ENCODE measurements around the gene ABAT. TPM values are rescaled to one million over a fixed set of nuclear protein-coding genes. Genes with fewer than 3 reads are reported as not detected.

The ABAT gene
- total RNA-seq, 5 donors from 2014 or later (not counting 1 experiment from before 2014, with no cell fraction given) = 8.3 to 16.1 (median 11.7) TPM

DNA sequence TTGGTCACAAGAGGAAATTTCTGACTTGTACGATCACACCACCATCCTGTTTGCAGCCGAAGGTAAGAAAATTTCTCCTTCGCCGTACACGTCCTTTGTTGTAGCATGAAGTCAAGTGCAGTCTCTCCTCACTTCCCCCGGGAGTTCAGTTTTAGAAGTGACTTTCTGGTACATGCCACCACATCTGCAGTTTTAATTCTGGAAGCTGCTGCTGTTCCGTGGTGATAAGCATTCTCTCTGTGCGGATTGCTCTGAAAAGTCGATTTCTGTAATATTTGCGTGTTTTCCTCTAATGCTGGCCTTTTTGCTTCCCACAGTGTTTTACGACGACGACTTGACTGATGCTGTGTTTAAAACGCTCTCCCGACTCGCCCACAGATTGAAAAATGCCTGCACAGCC lies 32.3 kb upstream of the ABAT start:
- peaks cover 13 to 14% (median 14%) of the 10 kb centered on the region in 3 donors for H3K4me1 Mint-ChIP-seq
- no peak for DNase-seq

DNA sequence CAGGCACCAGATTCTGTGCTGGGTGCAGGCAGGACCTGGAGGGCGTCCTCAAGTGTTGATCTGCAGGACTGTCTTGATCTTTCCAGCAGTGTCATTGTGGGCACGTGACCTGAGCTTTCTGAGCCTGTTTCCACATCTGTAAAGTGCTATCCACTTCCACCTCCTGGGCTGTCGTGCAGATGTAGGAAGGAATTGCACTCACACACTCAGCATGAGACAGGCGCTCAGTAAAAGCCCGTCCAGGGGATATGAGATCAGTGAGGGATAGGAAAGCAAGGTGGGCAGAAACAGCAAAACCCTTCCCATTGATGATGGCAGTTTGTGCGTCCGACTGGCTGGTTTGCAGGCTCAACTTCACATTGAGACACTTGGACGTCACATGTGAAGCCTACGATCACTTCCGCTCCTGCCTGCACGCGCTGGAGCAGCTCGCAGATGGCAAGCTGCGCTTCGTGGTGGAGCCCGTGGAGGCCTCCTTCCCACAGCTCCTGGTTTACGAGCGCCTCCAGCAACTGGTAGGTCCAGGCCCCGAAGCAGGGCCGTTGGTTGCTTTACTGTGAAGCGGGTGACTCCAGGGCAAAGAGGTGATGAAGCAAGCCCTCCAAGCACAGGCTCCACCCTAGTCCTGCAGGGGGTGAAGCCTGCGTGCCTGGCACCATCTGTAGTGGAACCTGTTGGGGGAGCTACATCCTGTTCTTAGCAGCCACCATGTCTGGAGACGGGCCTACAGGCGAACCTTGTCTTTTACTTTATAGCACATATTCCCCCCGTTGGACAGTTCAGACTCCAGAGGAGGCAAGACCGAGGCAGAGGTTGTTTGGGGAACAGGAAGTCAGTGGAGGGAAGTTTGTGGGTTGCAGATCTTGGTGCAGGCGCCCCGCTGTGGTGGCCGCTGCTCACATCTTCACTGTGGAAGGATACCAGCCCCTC lies 29.9 kb upstream of the ABAT start:
- Mint-ChIP-seq H3K27ac (peak overlapping the region; percentile 87 to 88), H3K4me1 (peaks cover 13 to 14% (median 14%) of the 10 kb centered on the region in 3 donors), H3K9me3 (no peaks in the 10 kb centered on the region), H3K4me3 (peak overlapping the region in 1 of 3 donors; percentile 12), H3K27me3 (no peaks in the 10 kb centered on the region), H3K36me3 (peaks cover 69% of the 10 kb centered on the region)
- ChIA-PET POLR2A (no interaction called here), CTCF (no interaction called here)
- H3K4me3 ChIP-seq (ENCODE audit: control insufficient read depth in 1 of 2, extremely low read depth in 1 of 2, low read length in 1 of 2) = no peak overlapping the region
- WGBS (ENCODE audit: insufficient coverage) = 69% methylated on average over 20 of the region's 29 CpGs
- DNase-seq = peak in 18 of 35 experiments; percentile 4 to 42 (median 17)
- H3K36me3 ChIP-seq (ENCODE audit: control insufficient read depth in 2 of 2, extremely low read depth in 1 of 2, insufficient read depth in 1 of 2, low read length in 1 of 2) = peaks cover 13 to 69% of the 10 kb centered on the region in 2 donors
- ATAC-seq (replicated peaks in 1 of 4) = peak; percentile 68 to 85 (median 78)
- no peaks in the 10 kb centered on the region for H3K9me3 ChIP-seq
- peaks cover 0 to 9% of the 10 kb centered on the region in 2 experiments for H3K4me1 ChIP-seq (ENCODE audit: control insufficient read depth in 1 of 2, extremely low read depth in 1 of 2, insufficient read depth in 2 of 2, low read length in 2 of 2)
- peak overlapping the region; percentile 52 for H3K27ac ChIP-seq (ENCODE audit: low read length)
- no peaks in the 10 kb centered on the region for H3K27me3 ChIP-seq (replicated peaks in 1 of 2; ENCODE audit: control insufficient read depth in 2 of 2, extremely low read depth in 1 of 2, insufficient read depth in 2 of 2, low read length in 1 of 2)

More for the DNA sequence above, 32.3 kb upstream of the ABAT start:
- H3K27me3 ChIP-seq (replicated peaks in 1 of 2; ENCODE audit: control insufficient read depth in 2 of 2, extremely low read depth in 1 of 2, insufficient read depth in 2 of 2, low read length in 1 of 2) = no peaks in the 10 kb centered on the region
- no peak overlapping the region for H3K4me3 ChIP-seq (ENCODE audit: control insufficient read depth in 1 of 2, extremely low read depth in 1 of 2, low read length in 1 of 2)
- H3K4me3 Mint-ChIP-seq = no peak overlapping the region
- H3K36me3 ChIP-seq (ENCODE audit: control insufficient read depth in 2 of 2, extremely low read depth in 1 of 2, insufficient read depth in 1 of 2, low read length in 1 of 2) = peaks cover 10 to 76% of the 10 kb centered on the region in 2 donors
- no peaks in the 10 kb centered on the region for H3K27me3 Mint-ChIP-seq
- peaks cover 0 to 9% of the 10 kb centered on the region in 2 experiments for H3K4me1 ChIP-seq (ENCODE audit: control insufficient read depth in 1 of 2, extremely low read depth in 1 of 2, insufficient read depth in 2 of 2, low read length in 2 of 2)
- ChIA-PET CTCF (no interaction called here), POLR2A (no interaction called here)
- no peak overlapping the region for H3K27ac Mint-ChIP-seq
- no peaks in the 10 kb centered on the region for H3K9me3 Mint-ChIP-seq
- WGBS (ENCODE audit: insufficient coverage) = 88% methylated on average over 16 of the region's 16 CpGs
- H3K36me3 Mint-ChIP-seq = peaks cover 78% of the 10 kb centered on the region
- H3K27ac ChIP-seq (ENCODE audit: low read length) = no peak overlapping the region
- ATAC-seq (replicated peaks in 1 of 4) = no peak
- H3K9me3 ChIP-seq = no peaks in the 10 kb centered on the region

DNA sequence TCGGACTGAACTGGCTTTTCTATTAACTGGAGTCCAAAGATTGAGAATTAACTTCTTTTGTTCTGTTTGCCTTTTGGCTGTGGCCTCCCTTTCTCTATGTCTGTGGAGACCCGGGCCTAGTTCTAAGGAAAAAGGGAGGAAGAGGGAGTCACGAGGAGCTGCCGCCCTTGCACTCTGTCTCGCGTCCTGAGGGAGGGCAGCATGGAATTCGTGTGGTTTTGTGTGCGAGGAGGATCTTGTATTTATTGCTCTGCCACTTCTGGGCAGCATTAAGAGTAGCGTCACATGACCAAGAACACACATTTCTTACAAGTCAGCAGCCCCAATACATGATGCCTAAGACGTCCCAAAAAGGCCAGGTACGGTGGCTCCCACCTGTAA lies 29.3 kb upstream of the ABAT start:
- WGBS (ENCODE audit: insufficient coverage) = 79% methylated on average over 4 of the region's 11 CpGs
- peaks cover 13 to 63% of the 10 kb centered on the region in 2 donors for H3K36me3 ChIP-seq (ENCODE audit: control insufficient read depth in 2 of 2, extremely low read depth in 1 of 2, insufficient read depth in 1 of 2, low read length in 1 of 2)
- POLR2A ChIA-PET = no interaction called here
- Mint-ChIP-seq H3K36me3 (peaks cover 62% of the 10 kb centered on the region), H3K27me3 (no peaks in the 10 kb centered on the region), H3K4me3 (peak overlapping the region in 1 of 3 donors; percentile 12), H3K9me3 (no peaks in the 10 kb centered on the region), H3K27ac (peak overlapping the region; percentile 87 to 88), H3K4me1 (peaks cover 13 to 14% (median 14%) of the 10 kb centered on the region in 3 donors)
- no peak overlapping the region for H3K4me3 ChIP-seq (ENCODE audit: control insufficient read depth in 1 of 2, extremely low read depth in 1 of 2, low read length in 1 of 2)
- no peak overlapping the region for H3K27ac ChIP-seq (ENCODE audit: low read length)
- ATAC-seq (replicated peaks in 1 of 4) = no peak
- H3K27me3 ChIP-seq (replicated peaks in 1 of 2; ENCODE audit: control insufficient read depth in 2 of 2, extremely low read depth in 1 of 2, insufficient read depth in 2 of 2, low read length in 1 of 2) = no peaks in the 10 kb centered on the region
- DNase-seq = no peak
- no peaks in the 10 kb centered on the region for H3K9me3 ChIP-seq
- peaks cover 0 to 9% of the 10 kb centered on the region in 2 experiments for H3K4me1 ChIP-seq (ENCODE audit: control insufficient read depth in 1 of 2, extremely low read depth in 1 of 2, insufficient read depth in 2 of 2, low read length in 2 of 2)
- CTCF ChIA-PET = no interaction called here

DNA sequence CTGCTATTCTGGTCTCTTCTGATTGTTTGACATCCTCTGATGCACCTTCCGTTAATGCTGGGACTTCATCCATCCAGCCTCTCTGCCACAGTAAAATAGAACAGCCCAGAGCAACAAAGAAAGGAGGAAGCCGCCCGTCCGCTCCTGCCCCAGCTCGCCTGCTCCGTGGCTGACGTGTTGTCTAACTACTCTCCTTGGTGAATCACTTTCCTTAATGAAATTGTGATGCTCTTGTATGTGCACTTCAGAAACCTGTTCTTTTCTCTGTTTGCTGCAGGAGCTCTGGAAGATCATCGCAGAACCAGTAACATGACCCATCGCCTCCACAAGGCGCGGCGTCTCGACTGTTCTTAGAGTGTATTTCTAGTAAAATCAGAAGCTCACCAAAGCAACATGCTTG lies 28.6 kb upstream of the ABAT start:
- WGBS (ENCODE audit: insufficient coverage) = 94% methylated on average over 10 of the region's 13 CpGs
- H3K36me3 Mint-ChIP-seq = peaks cover 60% of the 10 kb centered on the region
- Histone ChIP-seq H3K4me3 (ENCODE audit: control insufficient read depth in 1 of 2, extremely low read depth in 1 of 2, low read length in 1 of 2) (no peak overlapping the region), H3K4me1 (ENCODE audit: control insufficient read depth in 1 of 2, extremely low read depth in 1 of 2, insufficient read depth in 2 of 2, low read length in 2 of 2) (peaks cover 0 to 9% of the 10 kb centered on the region in 2 experiments), H3K9me3 (no peaks in the 10 kb centered on the region), H3K27ac (ENCODE audit: low read length) (no peak overlapping the region), H3K27me3 (replicated peaks in 1 of 2; ENCODE audit: control insufficient read depth in 2 of 2, extremely low read depth in 1 of 2, insufficient read depth in 2 of 2, low read length in 1 of 2) (no peaks in the 10 kb centered on the region), H3K36me3 (ENCODE audit: control insufficient read depth in 2 of 2, extremely low read depth in 1 of 2, insufficient read depth in 1 of 2, low read length in 1 of 2) (peaks cover 13 to 61% of the 10 kb centered on the region in 2 donors)
- H3K9me3 Mint-ChIP-seq = no peaks in the 10 kb centered on the region
- no peak overlapping the region for H3K4me3 Mint-ChIP-seq
- peaks cover 13 to 14% (median 14%) of the 10 kb centered on the region in 3 donors for H3K4me1 Mint-ChIP-seq
- DNase-seq = no peak
- ChIA-PET CTCF (no interaction called here), POLR2A (no interaction called here)
- no peak overlapping the region for H3K27ac Mint-ChIP-seq
- ATAC-seq (replicated peaks in 1 of 4) = no peak
- H3K27me3 Mint-ChIP-seq = no peaks in the 10 kb centered on the region

DNA sequence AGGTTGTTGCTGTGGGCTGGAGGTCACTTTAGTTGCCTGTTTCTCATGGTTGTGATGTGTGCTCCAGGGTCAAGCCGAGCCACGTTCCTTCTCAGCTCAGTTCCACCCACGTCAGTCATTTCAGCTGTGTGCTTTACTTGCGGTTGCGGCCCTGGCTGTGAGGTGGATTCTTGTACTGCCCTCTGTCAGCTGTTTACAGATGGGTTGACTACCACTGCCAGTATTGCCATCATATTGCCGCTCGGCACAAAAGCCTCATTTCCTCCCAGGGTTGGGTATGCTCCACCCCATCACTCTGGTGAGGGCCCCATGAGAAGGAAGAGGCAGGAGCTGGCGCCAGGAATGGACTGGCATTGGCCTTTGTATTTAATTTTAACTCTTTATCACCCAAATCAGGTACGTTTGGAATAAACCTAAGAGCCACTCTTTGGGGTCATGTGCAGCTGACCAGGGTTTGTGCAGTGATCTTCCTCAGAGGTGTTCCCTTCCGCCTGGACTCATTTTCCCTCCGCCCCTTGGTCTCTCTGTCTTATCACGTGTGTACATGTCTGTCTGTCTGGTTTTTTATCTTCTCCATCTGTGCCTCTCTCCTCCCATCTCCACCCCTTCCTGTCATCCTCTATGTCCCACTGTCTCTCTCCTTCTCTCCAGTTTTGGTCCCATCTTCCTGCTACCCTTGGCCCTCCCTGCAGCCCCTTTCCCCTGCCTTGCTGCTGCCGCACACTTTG lies 27.9 kb upstream of the ABAT start:
- DNase-seq (no peak), ATAC-seq (replicated peaks in 1 of 4) (no peak)
- H3K27me3 ChIP-seq (replicated peaks in 1 of 2; ENCODE audit: control insufficient read depth in 2 of 2, extremely low read depth in 1 of 2, insufficient read depth in 2 of 2, low read length in 1 of 2) = no peaks in the 10 kb centered on the region
- WGBS (ENCODE audit: insufficient coverage) = 87% methylated on average over 9 of the region's 13 CpGs
- H3K4me3 Mint-ChIP-seq = peak overlapping the region in 1 of 3 donors; percentile 3
- CTCF ChIA-PET = no interaction called here
- peaks cover 13 to 55% of the 10 kb centered on the region in 2 donors for H3K36me3 ChIP-seq (ENCODE audit: control insufficient read depth in 2 of 2, extremely low read depth in 1 of 2, insufficient read depth in 1 of 2, low read length in 1 of 2)
- H3K9me3 ChIP-seq = no peaks in the 10 kb centered on the region
- peaks cover 0 to 9% of the 10 kb centered on the region in 2 experiments for H3K4me1 ChIP-seq (ENCODE audit: control insufficient read depth in 1 of 2, extremely low read depth in 1 of 2, insufficient read depth in 2 of 2, low read length in 2 of 2)
- H3K9me3 Mint-ChIP-seq = no peaks in the 10 kb centered on the region
- no peak overlapping the region for H3K27ac Mint-ChIP-seq
- H3K27ac ChIP-seq (ENCODE audit: low read length) = no peak overlapping the region
- H3K4me1 Mint-ChIP-seq = peaks cover 13 to 14% (median 14%) of the 10 kb centered on the region in 3 donors
- no peak overlapping the region for H3K4me3 ChIP-seq (ENCODE audit: control insufficient read depth in 1 of 2, extremely low read depth in 1 of 2, low read length in 1 of 2)
- no peaks in the 10 kb centered on the region for H3K27me3 Mint-ChIP-seq
- H3K36me3 Mint-ChIP-seq = peaks cover 57% of the 10 kb centered on the region
- POLR2A ChIA-PET = no interaction called here

DNA sequence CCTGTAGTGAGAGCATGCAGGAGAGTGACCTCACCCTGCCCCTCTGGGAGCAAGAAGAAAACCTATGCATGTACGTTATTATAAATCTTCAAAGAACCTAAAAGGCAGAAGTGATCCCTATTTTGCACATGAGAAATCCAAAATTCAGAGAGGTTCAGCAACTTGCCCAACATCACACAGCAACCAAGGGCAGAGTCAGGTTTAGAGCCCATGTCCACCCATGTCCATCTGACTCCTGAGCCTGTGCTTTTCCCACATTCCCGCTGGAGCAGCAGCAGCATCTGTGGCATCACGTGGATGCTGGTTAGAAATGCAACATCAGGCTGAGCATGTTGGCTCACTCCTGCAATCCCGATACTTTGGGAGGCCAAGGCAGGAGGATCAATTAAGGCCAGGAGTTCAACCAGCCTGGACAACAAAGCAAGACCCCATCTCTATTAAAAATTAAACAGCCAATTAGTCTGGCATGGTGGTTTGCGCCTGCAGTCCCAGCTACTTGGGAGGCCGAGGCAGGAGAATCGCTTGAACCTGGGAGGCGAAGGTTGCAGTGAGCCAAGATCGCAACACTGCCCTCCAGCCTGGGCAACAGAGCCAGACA lies 26.6 kb upstream of the ABAT start:
- ChIA-PET CTCF (interaction anchor here in 1 of 2 donors (0.7 kb wide), 1 partner anchor 426 kb away, joined by 3 read pairs; no protein-coding TSS in a partner anchor), POLR2A (interaction anchor here in 1 of 2 donors (0.6 kb wide), 1 partner anchor 158 kb away, joined by 3 read pairs; no protein-coding TSS in a partner anchor)
- H3K4me1 ChIP-seq (ENCODE audit: control insufficient read depth in 1 of 2, extremely low read depth in 1 of 2, insufficient read depth in 2 of 2, low read length in 2 of 2) = peaks cover 0 to 9% of the 10 kb centered on the region in 2 experiments
- no peaks in the 10 kb centered on the region for H3K27me3 Mint-ChIP-seq
- 86% methylated on average over 8 of the region's 9 CpGs for WGBS (ENCODE audit: insufficient coverage)
- no peaks in the 10 kb centered on the region for H3K27me3 ChIP-seq (replicated peaks in 1 of 2; ENCODE audit: control insufficient read depth in 2 of 2, extremely low read depth in 1 of 2, insufficient read depth in 2 of 2, low read length in 1 of 2)
- no peak overlapping the region for H3K4me3 ChIP-seq (ENCODE audit: control insufficient read depth in 1 of 2, extremely low read depth in 1 of 2, low read length in 1 of 2)
- H3K4me3 Mint-ChIP-seq = no peak overlapping the region
- DNase-seq = no peak
- H3K9me3 ChIP-seq = no peaks in the 10 kb centered on the region
- no peaks in the 10 kb centered on the region for H3K9me3 Mint-ChIP-seq
- H3K27ac ChIP-seq (ENCODE audit: low read length) = no peak overlapping the region
- peaks cover 6 to 42% of the 10 kb centered on the region in 2 donors for H3K36me3 ChIP-seq (ENCODE audit: control insufficient read depth in 2 of 2, extremely low read depth in 1 of 2, insufficient read depth in 1 of 2, low read length in 1 of 2)
- peaks cover 44% of the 10 kb centered on the region for H3K36me3 Mint-ChIP-seq
- H3K4me1 Mint-ChIP-seq = peaks cover 13 to 14% (median 14%) of the 10 kb centered on the region in 3 donors
- no peak overlapping the region for H3K27ac Mint-ChIP-seq
- ATAC-seq (replicated peaks in 1 of 4) = no peak

Measured in T-cell (primary cell).